GM06990 (cell line): Measurements from ENCODE around the gene PDGFD.

Experiments
- DNase-seq: peaks from one replicate; pipeline ENCODE4 v3.0.0-alpha.2; 2011; ENCODE audit not compliant: insufficient read length; ENCODE audit errors: extremely low read depth
- H3K27me3 ChIP-seq: replicated peaks from 2 replicates; pipeline ENCODE4 v1.6.0; 2011; ENCODE audit warnings: low read length; ENCODE audit not compliant: control insufficient read depth, insufficient read depth
- H3K36me3 ChIP-seq: 2 replicates; pipeline ENCODE4 v1.5.1; 2011; ENCODE audit warnings: low read length; ENCODE audit not compliant: control insufficient read depth, insufficient read depth
- H3K4me3 ChIP-seq: replicated peaks from 2 replicates; pipeline ENCODE4 v1.5.1; 2011; ENCODE audit warnings: low read depth, mild to moderate bottlenecking, control low read depth, low read length
- TF ChIP-seq, protein P1 (sequence below): IDR thresholded peaks from 2 replicates; pipeline ENCODE4 v1.5.1; 2011; ENCODE audit warnings: low read length, control low read depth, mild to moderate bottlenecking, inconsistent platforms; ENCODE audit not compliant: insufficient read depth, poor library complexity, severe bottlenecking

The PDGFD gene

GRCh38 chr11:103907136-103907535 is 256.8 kb downstream of the PDGFD start:
- TF ChIP-seq, protein P1, sequence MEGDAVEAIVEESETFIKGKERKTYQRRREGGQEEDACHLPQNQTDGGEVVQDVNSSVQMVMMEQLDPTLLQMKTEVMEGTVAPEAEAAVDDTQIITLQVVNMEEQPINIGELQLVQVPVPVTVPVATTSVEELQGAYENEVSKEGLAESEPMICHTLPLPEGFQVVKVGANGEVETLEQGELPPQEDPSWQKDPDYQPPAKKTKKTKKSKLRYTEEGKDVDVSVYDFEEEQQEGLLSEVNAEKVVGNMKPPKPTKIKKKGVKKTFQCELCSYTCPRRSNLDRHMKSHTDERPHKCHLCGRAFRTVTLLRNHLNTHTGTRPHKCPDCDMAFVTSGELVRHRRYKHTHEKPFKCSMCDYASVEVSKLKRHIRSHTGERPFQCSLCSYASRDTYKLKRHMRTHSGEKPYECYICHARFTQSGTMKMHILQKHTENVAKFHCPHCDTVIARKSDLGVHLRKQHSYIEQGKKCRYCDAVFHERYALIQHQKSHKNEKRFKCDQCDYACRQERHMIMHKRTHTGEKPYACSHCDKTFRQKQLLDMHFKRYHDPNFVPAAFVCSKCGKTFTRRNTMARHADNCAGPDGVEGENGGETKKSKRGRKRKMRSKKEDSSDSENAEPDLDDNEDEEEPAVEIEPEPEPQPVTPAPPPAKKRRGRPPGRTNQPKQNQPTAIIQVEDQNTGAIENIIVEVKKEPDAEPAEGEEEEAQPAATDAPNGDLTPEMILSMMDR = no peak
- Histone ChIP-seq H3K4me3 (no peak overlapping the region), H3K36me3 (no peaks in the 10 kb centered on the region), H3K27me3 (no peaks in the 10 kb centered on the region)
- no peak for DNase-seq

GRCh38 chr11:103906291-103906867 is 257.6 kb downstream of the PDGFD start:
- H3K4me3 ChIP-seq = no peak overlapping the region

DNA sequence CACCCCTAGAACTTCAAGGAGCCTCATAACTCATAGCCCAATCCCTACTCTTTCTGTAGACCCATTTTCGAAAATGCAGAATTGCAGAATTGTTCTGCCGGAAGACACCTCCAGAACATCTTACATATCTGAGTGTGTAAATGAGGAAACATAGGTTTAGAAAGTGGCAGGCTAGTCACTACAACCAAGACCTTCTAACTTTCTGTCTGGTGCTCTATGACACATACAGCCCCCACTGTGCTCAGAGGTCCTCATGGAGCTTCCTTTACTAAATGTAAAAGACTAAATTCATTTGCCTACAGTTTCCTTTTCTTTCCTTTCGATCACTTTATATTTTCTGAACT is 259.7 kb downstream of the PDGFD start:
- H3K4me3 ChIP-seq = peak overlapping the region; percentile 29; the same call in 1 of the 2 replicates
- TF ChIP-seq, protein P1 = no peak
- peak; percentile 54 for DNase-seq
- no peaks in the 10 kb centered on the region for H3K27me3 ChIP-seq
- no peaks in the 10 kb centered on the region for H3K36me3 ChIP-seq

More at GRCh38 chr11:103906291-103906867, 257.6 kb downstream of the PDGFD start:
- TF ChIP-seq, protein P1 = no peak
- no peak for DNase-seq
- Histone ChIP-seq H3K36me3 (no peaks in the 10 kb centered on the region), H3K27me3 (no peaks in the 10 kb centered on the region)

DNA sequence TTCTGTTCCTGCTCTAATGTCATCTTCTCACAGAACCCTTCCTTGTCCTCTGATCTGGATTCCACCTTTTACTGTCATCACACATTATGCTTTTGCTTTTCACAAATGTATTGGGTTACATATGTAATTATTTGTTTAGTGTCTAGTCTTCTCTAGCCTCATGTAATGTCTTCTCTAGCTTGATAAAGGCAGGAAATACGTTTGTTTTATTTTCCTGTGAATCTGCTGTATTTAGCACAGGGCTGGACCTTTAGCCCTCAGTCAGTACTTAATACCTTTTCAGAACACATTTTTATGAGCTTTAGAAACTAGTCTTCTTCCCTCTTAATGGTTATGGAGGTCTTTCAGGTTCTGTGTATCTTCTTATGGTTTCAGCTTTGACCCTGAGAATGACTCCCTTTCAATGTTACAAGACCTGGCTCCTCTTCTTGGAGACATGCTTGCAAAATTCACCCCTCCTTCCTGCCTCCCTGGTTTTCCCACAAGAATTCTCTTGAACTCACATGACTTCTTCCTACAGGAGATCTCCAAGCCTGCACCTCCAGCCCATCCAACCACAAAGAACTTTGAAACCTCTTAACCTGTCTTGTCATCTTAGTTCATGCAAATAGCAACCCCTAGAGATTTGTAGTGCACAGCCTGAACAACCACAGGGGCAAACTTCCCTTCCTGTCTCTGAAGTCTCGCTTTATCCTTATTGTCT is 260.2 kb downstream of the PDGFD start:
- H3K36me3 ChIP-seq = no peaks in the 10 kb centered on the region
- TF ChIP-seq, protein P1 = no peak
- no peaks in the 10 kb centered on the region for H3K27me3 ChIP-seq
- H3K4me3 ChIP-seq = peak overlapping the region; percentile 29
- DNase-seq = peak; percentile 43

DNA sequence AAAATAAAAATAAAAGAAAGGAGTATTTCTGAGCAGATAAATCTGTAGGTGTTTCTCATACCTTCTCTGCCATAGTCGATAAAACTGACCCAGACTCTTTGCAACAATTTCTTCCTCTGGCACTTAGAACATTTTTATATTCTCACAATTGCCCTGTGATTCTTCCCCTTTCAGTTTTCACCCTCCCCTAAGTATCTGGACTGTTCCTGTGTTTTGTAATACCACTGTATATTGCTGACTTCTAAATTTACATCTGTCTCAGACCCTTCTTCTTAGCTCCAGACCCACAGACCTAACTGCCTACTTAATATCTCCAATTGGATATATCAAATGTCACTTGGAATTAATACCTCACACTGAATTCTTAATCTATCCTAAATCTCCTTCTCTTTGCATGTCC is 261.0 kb downstream of the PDGFD start:
- TF ChIP-seq, protein P1 = no peak
- no peaks in the 10 kb centered on the region for H3K27me3 ChIP-seq
- no peak overlapping the region; the same call in 1 of the 2 replicates for H3K4me3 ChIP-seq
- DNase-seq = no peak
- H3K36me3 ChIP-seq = no peaks in the 10 kb centered on the region
